HG03066 (cell line): Measurements from ENCODE around the gene C9orf40.

ENCODE experiments used
- ATAC-seq: cut with Tn5 transposase; IDR thresholded peaks from one replicate; pipeline ENCODE4 v1.9.1; 2021; ENCODE audit warnings: low read depth; ENCODE audit not compliant: unreplicated experiment

The C9orf40 gene

GRCh38 chr9:74952201-74953151 is at the start of gene C9orf40:
TSS of gene C9orf40 (minus strand) at chr9:74952912. CDS start at chr9:74952611, 301 bp downstream.
- ATAC-seq = peak; percentile 95

GRCh38 chr9:75001719-75002421 is 49.2 kb upstream of the C9orf40 start:
- ATAC-seq = peak; percentile 89

- no peak for ATAC-seq
These were observed 48.1 kb upstream of the C9orf40 start for GRCh38 chr9:75000835-75001234.

GRCh38 chr9:74985041-74985440 is 32.3 kb upstream of the C9orf40 start:
- no peak for ATAC-seq

DNA sequence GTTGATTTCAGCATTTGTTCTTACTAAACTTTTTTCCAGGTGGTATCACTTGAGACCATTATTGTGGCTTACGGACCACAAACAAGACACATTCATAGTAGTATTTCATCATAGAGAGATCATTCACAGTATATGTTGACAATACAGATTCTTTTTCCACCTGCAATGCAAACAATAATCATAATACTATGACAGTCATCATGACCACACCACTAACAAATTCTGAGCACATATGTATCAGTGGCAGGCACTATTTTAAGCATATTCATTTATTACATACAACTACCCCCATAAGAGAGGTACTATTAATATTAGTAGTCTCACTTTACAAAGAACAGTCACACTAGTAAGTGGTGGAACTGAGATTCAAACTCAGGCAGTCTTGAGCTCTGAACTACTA is 31.0 kb upstream of the C9orf40 start:
- ATAC-seq = no peak

DNA sequence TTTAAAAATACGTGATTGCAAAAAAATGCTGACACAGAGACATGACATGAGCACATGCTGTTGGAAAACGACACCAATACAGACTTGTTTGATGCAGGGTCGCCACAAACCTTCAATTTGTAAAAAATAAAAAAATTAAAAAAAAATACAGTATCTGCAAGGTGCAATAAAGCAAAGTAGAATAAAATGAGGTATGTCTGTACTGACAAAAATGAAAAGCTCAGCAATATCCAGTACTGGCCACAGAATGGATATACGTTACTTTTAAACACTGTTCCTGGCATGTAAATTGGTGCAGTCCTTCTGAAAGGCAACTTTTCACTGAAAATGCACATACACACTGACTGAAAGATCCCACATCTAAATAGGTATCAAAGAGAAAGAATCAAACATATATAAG is 27.1 kb upstream of the C9orf40 start:
- ATAC-seq = no peak

GRCh38 chr9:74977287-74977686 is 24.6 kb upstream of the C9orf40 start:
- no peak for ATAC-seq

- no peak for ATAC-seq
These were observed 22.8 kb upstream of the C9orf40 start for GRCh38 chr9:74975538-74975937.

DNA sequence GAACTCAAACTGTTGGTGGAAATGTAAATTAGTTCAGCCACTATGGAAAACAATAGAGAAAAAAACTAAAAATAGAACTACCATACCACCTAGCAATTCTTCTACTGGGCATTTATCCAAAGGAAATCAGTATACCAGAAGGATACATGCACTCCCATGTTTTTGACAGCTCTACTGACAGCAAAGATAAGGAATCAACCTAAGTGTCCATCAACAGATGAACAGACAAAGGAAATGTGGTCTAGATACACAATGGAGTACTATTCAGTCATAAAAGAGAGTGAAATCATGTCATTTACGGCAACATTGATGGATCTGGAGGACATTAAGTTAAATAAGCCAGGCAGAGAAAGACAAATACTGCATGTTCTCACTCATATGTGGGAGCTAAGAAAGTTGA is 21.8 kb upstream of the C9orf40 start:
- no peak for ATAC-seq

- ATAC-seq = no peak
These were observed 21.0 kb upstream of the C9orf40 start for GRCh38 chr9:74973714-74974113.

DNA sequence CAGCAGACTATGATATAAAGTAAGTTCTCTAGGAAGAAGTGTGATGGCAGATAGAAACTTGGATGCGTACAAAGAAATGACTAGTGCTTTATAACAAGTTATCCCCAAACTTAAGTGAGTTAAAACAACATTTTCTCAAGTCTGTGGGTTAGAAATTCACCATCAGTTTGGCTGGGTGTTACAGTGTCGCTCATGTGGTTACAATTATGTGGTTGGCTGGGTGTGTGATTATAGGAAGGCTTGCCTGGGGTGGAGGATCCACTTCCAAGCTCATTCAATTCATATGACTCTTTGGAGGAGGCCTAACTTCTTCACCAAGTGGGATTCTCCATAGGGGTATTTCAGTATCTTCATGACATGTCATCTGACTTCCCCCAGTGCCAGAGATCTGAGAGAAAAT is 10.3 kb upstream of the C9orf40 start:
- no peak for ATAC-seq

GRCh38 chr9:74961496-74961895 is 8.8 kb upstream of the C9orf40 start:
- no peak for ATAC-seq

GRCh38 chr9:74960561-74960960 is 7.8 kb upstream of the C9orf40 start:
- ATAC-seq = no peak

- ATAC-seq = no peak
These were observed 5.9 kb upstream of the C9orf40 start for GRCh38 chr9:74958587-74958986.

DNA sequence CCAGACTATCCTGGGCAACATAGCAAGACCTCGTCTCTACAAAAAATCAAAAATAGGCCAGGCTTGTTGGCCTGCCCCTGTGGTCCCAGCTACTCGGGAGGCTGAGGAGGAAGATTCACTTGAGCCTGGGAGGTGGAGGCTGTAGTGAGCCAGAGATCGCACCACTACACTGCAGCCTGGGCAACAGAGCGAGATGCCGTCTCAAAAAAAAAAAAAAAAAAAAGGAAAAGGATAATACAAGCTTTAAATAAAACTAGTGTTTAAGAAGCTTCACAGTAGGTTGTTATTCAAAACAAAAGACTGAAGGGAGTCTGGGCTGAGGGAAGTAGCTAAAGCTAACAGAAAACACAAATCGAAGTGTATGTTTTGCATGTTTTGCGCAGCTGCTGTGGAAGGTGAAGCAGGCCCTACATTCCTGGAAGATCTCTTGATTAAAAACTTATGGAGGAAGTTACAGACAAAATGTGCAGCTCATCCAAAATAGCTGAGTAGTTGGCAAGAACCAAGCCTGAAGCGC is 581 bp upstream of the C9orf40 start:
- peak; percentile 1 for ATAC-seq

GRCh38 chr9:74951725-74952151 is 974 bp downstream of the C9orf40 start:
- peak; percentile 38 for ATAC-seq

GRCh38 chr9:74951107-74951720 is 1.5 kb downstream of the C9orf40 start:
- no peak for ATAC-seq

DNA sequence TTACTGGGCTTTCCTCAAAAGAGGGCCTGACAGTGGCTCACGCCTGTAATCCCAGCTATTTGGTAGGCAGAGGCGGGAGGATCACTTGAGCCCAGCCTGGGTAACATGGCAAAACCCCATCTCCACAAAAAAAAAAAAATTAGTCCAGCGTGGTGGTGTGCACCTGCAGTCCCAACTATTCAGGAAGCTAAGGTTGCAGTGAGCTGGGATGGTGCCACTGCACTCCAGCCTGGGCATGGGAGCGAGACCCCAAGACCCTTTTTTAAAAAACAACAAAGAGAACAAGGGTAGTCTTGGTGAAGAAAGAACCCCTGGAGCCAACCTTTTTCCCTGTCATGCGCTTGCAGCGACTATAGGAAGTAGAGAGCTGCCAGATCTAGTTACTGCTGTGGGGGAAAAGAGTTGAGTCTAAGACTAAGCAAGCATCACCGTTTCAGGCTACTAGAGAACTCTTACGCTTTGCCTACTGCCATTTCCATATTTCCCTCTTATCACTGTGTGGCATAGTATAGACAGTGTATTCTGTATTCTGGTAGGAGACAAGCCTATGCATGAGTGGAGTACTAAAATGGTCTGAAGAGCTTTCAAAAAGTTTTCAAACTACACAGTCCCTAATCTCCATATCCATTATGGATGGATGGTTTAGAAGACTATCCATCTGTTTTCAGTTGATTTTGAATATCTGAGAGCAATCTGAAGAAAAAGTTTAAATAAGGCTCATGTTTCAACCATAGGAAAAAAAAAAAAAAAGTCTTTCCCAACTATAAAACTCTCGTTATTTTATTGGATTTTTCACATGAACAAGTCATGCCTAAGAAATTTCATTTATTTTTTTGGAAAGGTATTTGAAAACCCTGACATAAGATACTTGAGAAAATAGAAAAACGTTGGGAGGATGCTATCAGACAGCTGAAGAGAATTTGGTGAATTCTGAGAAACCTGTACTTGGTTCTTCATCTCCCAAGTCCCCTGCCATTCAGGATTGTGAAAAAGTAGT is 2.6 kb downstream of the C9orf40 start:
- ATAC-seq = no peak

DNA sequence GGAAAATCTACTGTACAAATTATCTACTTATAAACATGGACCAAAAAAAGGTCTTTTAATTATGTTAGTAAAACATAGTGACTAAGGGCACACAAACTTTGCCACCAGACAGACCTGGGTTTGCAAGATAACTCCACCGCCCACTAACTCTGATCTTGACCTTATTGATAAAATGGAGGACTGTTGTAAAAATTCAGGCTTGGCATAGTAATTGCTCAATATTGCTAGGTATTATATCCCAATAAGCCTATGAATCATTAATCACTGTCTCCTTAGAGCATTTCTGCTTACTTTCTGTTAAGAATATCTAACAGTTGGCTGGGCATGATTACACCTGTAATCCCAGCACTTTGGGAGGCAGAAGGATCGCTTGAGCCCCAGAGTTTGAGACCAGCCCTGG is 3.8 kb downstream of the C9orf40 start:
- ATAC-seq = no peak

DNA sequence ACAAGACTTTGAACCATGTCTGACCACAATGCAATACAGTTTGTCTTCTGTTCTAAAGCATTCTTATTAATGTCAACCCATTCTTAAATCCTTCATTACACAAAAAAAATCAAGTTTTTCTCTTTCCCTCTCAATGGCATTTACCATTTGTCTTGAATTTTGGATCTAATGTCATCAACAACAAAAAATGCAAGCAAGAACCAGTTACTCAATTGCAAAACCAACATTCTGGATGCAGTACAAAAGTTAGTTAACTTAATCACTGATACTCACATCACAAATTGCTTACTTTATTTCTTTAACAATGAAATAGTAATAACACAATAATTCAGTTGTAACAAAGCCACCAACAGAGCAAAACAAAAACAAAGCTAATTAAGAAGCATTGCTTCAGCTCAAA is 6.0 kb downstream of the C9orf40 start:
- ATAC-seq = no peak
